Hair follicle dermal papilla cell (primary cell): ENCODE measurements around the gene GJA5. TPM values are rescaled to one million over a fixed set of nuclear protein-coding genes. Genes with fewer than 3 reads are reported as not detected.

Source experiments
- total RNA-seq: library from RNA; depleted of rRNA; stranded (reverse); fragments of >200 nt; gene quantifications from 2 replicates; pipeline ENCODE4 v1.2.3, GENCODE V29; 2012

Gene GJA5
- 6.8 and 9.4 TPM in 2 replicates for total RNA-seq

DNA sequence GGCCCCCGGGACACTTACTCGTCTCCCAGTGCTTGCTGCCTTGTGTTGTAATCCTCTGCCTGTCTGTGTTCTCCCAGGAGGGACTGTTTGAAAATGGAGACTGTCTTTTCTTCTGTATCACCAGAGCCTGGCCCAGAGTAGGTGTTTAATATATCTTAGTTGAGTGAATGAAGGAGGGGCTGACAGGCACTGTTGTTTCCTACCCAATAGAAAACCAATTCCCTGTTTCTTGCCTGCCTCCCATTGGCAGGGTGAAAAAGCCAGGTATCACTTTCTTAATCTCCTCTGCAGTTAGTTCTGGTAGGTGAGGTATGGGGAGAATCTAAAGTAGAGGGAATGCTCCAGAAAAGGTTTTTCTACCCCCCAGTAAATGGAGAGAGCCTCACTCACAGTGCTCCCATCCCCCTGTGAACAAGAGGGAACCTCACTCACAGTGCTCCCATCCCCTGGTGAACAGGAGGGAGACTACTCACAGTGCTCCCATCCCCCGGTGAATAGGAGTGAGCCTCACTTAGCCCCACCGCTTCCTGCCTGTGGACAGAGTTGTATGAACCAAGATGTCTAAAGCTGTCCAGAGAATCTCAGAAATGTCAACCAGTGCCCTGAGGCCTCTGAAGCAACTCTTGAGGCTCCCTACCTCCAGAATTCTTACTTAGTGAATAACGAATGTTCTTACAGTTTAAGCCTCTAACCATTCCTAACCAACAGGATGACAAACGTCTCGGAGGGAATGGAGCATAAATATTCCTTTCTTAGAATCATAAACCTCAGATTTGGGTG lies at the start of gene GJA5:
Gene GJA5, minus strand, starts transcription at position 122 of the 780 bp plus-strand sequence. CDS start 1,364 bp downstream, outside the sequence.

Other genes with a start within 250 kb of the GJA5 start
- gene BCL9, start 219.1 kb downstream of the GJA5 start, total RNA-seq = 5.0 and 10.8 TPM in 2 replicates
- 3.8 and 5.7 TPM in 2 replicates for gene ACP6, start 90.1 kb downstream of the GJA5 start, total RNA-seq
- gene GJA8, start 142.2 kb upstream of the GJA5 start, total RNA-seq = not detected in 2 replicates
- gene GPR89B, start 167.8 kb upstream of the GJA5 start, total RNA-seq = 7.8 and 11.2 TPM in 2 replicates